Pulmonary artery endothelial cell (primary cell): Measurements from ENCODE around the gene TRIM50. TPM values are rescaled to one million over a fixed set of nuclear protein-coding genes. Genes with fewer than 3 reads are reported as not detected.
"Not testable (repeated sequence)": the region's sequence is repeated elsewhere in the genome, so short reads cannot be mapped to it uniquely, and the experiment has no call there.

ENCODE experiments used
- DNase-seq: peaks from one replicate; pipeline ENCODE4 v3.0.0-alpha.2; 2011; ENCODE audit warnings: low read depth, low spot score
- total RNA-seq: library from RNA; depleted of rRNA; stranded (reverse); fragments of >200 nt; gene quantifications from 2 replicates; pipeline ENCODE4 v1.2.3, GENCODE V29; 2014

The TRIM50 gene
- total RNA-seq, 1 donor from 2014 or later = not detected

DNA sequence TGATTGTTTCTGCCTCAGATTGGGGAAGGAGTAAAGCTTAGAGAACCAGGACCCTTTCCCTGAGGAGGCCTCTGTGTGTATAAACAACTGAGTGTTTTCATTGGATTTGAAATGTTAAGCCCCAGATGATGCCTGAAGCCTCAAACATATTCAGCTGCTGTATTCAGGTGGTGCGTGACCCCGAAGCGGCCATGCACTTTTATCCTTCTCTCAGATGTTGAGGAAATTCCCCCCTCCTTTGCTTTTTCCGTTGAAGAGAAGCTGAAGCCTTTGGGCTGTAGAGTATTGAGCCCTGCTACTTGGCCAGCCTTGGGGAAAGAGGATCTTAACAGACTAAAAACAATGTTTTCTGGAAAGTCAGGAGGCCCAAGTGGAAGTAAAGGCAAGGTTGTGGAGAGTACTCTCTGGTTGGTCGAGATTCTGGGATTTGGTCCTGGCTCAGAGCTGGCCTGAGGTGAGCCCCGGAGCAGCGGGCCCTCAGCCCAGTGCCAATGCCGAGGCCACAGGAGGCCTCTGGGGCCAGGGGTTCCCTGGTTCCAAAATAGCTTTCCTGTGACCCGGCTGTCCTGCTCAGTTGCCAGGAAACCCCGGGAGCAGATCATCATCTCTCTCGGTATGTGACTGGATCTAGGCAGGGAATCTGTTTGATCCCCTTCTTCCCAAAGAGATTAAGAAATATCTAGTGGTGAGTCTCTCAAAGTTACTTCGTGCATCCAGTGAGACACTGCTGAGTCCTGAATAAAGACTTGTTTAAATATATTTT, 22.6 kb upstream of the TRIM50 start:
- no peak for DNase-seq

DNA sequence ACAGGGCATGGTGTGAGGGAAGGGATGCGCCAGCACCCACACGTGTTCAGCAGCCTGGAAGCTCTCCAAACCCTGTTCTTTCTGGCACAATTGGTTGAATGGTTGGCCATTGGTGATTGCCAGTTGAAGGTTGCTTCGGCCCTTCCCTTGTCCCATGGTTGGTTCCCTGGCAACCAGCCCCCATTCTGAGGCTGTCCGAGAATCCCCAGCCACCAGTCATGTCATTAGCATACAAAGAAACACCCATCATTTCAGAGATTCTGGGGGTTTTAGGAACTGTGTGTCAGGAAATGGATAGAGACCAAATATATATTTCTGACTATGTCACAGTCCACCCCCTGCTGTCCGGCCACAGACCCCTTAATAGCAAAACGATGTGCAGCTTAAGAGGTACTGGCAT, 21.9 kb upstream of the TRIM50 start:
- no peak for DNase-seq

DNA sequence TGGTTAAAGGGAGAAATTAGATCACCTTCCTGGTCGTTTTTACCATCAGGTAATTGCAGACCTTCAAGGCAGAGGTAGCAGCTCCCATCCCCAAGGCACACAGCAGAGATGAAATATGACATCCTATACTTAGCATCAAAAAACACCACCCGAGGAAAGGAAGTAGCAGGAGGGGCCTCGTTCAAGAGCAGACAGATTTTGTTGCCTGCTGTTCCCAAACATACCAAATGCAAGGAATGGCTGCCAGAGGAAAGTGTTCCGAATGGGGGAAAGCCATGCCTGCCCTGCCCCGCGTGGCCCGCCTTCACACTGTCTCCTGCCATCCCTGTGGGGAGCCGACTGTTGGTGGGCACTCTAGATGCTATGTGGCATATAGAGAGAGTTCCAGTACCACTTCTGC, 18.1 kb upstream of the TRIM50 start:
- DNase-seq = no peak

DNA sequence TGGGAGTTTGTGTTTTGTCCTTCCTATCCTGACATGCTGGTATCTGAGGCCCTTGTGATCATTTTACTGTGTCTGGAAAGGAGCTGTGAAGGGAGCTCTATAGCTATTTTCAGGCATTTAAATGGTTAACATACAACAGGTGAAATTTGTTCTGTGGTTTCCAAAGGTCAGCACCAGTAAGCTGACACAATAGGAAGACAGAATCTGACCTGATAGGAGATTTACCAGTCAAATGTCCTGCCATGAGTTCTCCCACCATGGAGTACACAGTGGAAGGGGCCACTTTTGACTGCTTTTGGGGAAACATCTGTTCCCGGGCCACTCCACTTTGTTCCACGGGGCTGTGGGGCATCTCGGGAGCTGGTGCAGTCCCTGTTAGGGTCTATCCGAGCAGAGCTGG, 17.7 kb upstream of the TRIM50 start:
- no peak for DNase-seq

DNA sequence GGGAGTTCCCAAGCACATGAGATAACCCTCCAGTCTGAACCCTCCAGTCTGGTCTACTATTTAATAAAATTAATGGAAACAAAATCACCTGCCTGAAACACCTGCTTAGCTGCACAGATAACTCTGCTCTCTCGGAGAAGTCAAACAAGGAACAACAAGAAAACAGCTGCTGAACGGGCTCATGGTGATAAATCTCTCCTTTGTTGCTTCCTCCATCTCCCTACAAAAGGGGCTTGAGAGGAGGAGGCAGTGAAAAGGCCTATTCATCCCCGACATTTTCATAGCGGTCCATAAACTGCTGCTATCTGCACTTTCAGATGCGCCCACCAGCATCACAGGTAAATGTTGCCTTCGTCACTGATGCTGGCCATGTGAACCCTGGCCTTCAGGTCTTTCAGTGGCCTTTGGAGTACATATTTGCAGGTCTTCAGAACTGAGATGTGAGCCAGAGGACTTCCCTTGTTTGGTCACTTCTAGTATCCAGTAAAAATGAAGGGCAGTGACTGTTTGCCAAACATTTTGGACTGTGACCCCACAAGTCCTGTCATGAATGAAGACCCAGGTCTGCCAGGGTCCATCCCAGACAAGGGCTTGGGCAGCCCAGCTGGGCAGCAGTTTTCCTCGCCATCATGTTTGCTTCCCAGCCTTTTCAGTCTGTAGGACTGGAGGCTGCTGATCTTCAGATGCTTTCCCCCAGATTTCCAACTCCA, 15.9 kb upstream of the TRIM50 start:
- DNase-seq = no peak

DNA sequence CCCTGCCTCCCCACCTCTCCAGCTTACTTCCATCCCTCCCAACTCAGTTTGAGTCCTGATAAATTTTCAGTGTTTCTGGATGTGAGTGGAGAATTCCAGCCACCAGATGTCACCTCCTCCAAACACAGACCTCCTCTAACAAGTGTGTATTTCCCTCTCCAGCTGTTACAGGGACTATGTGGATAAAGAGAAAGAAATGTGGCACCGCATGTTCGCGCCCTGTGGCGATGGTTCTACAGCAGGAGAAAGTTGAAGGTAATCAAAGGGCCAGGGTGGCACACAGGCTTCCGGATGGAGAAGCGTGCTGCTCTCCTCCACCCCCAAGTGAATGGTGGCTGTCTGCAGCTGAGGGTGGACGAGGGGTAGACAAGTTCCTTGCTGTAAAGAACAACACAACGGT, 14.8 kb upstream of the TRIM50 start:
- DNase-seq = no peak

DNA sequence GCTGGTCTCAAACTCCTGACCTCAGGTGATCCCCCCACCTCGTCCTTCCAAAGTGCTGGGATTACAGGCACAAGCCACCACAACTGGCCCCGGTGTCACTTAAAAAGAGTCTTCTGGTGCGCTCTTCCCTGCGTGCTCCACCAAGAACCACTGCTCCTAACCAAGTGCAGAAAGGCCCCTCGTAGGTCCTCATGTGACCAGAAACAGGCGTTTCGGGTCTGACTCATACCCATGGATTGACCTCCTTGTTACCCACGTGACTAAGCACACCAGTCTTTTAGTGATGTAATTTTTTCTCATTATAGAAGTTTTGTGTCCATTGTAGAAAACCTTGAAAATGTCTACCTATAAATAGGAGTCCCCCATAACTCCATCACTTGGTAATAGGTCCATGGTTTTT, 14.0 kb upstream of the TRIM50 start:
- DNase-seq = no peak

DNA sequence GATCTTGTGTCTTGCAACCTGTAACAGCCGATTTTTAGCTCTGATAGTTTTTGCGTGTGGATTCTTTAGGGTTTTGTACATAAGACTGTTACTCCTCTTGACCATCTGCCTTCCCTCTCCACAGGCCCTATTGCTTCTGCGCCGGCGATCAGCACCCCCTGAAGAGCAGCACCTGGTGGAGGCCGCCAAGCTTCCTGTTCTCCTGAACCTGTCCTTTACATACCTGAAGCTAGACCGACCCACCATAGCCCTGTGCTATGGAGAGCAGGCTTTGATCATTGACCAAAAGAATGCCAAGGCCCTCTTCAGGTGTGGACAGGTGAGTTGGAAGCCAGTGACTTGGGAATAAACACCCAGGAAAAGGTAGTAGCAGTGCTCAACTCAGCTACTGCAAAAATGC, 12.6 kb upstream of the TRIM50 start:
- no peak for DNase-seq

DNA sequence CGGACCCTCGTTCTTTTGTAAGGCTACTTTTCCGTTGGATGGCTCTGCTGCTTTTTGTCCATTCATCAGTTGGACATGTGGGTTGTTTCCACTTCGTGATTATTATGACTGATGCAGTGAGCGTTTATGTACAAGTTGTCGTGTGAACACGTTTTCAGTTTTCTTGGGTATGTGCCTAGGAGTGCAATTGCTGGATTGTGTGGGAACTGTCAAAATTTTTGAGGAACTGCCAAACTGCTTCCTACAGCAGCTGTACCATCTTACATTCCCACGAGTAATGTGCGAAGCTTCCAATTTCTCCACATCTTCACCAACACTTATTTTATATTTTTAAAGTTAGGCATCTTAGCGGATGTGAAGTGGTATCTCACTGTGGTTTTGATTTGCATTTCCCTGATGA, 10.4 kb upstream of the TRIM50 start:
- DNase-seq = no peak

DNA sequence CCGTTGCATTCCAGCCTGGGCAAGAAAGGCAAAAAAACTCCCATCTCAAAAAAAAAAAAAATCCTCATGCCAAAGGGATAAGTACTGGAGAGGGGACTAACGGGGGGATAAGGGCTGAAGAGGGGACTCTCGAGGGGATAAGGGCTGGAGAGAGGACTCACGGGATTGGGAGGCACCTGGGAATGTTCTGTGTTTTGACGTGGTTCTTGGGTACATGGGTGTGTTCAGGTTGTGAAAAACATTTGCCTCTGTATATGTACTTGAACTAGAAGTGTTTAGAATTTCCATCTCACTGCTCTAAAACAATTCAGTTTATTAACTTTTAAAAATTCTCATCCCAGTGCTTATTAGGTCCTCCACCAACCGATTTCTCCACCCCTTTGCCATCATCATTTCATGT, 4.6 kb upstream of the TRIM50 start:
- no peak for DNase-seq

DNA sequence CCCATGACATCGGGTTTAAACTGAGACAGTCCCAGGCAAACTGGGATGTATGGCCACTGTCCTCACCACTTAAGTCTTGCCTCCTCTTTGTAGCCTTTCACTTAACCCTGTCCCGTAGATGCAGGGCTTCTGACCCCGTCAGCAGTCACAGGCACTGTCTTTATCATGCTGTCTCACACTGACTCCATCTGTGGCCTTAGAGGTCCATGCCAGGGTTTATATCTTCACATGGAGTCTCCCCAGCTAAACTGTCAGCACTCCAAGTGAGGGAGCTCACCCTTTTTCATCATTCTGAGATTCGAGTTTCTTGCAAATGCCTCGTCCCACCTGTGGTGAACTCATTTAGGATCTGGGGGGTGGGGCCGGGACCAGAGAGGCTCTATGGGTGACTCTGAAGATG, 2.9 kb upstream of the TRIM50 start:
- DNase-seq = no peak

DNA sequence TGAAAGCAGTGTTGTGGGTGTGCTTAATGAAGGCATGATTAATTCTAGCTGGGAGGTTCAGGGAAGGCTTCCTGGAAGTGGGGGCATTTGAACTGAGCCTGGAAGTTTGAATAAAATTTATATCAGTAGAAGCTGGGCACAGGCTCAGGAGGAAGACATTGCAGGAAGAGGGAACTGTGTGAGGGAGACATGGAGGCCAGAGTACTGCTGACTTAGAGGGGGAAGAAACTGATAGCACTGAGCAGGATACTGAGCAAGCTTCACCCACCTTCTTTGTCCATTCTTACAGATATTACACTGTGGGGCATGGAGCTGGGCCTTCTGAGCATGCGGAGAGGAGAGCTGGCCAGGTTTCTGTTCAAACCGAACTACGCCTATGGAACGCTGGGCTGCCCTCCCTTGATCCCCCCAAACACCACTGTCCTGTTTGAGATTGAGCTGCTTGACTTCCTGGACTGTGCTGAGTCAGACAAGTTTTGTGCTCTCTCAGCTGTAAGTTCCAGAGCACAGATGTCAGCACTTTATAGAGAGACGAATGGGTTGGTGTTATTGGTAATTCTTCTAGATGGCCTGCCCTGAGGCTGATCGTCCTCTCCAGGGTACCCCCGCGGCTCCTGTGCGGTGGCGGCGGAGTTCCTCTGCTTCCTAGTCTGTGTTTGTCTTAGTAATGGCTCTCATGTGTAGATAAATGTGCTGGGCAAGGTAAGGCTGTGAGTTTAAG, 2.1 kb upstream of the TRIM50 start:
- no peak for DNase-seq

DNA sequence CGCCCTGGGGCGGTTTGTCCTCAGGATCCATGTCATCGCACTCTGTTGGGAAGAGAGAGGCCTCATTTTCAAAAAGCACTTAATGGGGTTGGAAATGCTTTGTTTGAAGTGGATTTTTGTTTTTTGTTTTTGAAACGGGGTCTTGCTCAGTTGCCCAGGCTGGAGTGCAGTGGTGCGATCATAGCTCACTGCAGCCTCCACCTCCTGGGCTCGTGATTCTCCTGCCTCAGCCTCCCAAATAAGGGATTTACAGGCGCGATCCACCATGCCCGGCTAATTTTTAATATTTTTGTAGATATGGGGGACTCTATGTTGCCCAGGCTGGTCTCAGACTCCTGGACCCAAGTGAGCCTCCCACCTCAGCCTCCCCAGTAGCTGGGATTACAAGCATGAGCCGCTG, 814 bp upstream of the TRIM50 start:
- DNase-seq = no peak

DNA sequence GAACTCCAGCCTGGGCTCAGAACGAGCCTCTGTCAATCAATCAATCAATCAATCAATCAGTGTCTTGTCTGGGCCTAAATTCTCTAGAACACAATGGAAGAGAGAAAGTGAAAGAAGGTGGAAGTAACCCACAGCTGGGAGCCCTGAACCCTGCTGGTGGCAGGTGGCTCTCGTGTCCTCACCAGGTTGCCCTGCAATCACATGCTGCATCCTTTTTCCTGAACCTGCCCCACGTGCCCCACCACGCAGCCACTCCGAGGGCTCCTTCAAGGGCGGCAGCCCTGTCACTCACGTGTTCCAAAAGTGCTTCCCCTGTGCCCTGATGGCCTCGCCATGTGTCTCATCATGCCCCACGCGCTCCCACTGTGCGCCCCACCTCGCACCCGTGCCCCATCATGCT, 433 bp downstream of the TRIM50 start:
- DNase-seq = not testable (repeated sequence)

DNA sequence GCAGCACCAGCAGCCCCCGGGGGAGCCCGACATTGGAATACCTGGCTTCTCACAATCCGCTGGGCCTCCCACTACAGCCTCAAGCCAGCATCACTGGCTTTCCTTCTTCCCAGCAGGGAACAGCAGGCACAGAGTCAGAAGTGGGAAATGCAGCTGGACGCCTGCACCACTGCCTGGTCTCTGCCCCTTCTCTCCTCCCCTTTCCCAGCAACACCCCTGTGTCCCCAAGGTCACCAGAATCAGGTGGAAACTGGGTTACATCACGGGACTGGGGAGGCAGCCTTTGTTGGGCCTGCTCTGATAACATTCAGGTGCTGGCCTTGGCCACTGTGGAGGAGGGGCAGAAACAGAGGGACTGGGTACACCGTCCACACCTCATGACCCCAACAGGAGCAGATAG, 2.5 kb downstream of the TRIM50 start:
- DNase-seq = not testable (repeated sequence)

DNA sequence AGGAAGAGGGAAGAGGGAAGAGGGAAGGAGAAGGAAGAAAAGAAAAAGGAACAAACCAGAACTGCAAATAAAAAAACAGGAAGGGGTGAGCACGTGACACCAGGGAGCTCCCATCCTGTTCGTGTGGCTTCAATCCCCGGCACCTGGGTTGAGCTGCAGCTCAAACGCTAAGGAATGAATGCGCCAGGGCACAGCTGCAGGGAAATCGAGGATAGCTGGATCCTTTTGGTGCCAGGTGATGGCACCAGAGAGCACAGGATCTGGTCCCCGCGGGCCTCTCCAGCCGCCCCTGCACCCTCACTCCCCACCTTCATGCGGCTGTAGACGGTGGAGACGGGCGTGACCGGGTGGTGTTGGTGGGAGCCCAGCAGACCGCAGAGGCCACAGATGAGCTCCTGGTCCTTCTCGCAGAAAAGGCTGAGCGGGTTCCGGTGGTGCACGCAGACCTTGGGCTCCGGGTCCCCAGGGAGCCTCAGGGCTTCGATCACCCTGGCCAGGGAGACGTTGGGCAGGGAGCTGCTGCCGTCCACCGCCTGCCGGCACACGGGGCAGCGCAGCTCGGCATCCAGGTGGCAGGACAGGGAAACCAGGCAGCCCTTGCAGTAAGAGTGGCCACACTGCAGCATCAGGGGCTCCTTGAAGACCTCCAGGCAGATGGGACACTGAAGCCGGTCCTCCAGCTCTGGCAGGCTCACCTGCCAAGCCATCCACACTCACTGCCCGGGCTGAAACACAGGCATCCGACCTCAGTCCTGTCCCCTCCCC, 3.6 kb downstream of the TRIM50 start:
- DNase-seq = not testable (repeated sequence)

DNA sequence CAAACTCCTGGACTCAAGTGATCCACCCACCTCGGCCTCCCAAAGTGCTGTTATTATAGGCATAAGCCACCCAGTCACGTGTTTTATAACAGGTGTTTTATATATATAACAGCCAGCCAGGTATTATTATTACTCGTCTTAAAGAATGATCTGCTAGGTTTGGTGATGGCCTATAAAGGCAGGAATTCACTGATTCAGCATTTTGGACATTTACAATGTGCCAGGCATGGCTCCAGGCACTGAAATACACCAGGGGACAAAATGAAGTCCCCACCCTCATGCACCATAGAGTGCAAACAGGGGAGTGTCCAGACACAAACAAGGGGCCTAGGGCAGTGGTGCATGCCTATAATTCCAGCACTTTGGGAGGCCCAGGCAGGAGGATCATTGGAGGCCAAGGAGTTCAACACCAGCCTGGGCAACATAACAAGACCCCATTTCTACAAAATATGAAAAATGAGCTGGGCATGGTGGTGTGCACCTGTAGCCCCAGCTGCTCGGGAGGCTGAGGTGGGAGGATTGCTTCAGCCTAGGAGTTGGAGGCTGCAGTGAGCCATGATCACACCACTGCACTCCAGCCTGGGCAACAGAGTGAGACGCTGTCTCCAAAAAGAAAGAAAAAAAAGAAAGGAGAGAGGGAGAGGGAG, 4.3 kb downstream of the TRIM50 start:
- not testable (repeated sequence) for DNase-seq

DNA sequence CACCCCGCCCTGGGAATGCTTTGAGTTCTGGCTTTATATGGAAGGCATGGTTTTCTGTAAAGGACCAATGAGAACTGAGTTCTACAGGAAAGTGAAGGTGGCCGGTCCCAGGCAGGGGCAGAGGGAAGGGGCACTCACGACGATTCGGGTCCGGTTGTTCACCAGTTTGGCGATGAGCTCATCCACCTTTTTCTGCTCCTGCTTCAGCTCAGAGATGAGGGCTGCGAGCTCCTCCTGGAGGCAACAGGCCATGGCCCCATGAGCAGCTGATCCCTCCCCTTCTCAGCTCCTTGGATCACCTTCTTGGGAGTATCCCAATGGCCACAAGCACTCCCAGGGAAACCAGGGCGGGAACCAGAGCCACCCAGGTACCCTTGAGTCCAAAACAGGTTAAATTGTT, 7.9 kb downstream of the TRIM50 start:
- not testable (repeated sequence) for DNase-seq

DNA sequence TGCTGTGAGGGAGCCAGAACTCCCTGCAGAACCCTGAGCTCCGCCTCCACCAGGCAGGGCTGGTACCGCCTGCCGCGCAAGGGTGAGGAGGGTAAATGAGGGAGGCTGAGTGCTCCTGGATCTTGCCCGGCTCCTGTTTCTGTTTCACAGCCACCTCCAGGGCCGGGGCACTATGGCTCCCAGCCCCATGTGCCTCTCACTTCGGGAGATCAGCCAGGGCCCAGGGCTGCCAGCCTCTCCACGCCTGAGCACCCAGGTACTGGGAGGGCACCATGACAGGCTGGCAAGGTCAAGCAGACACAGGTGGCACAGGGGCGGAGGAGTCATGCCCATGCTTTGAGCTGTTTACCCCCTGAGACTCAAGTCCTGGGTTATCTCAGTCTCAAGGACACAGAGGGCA, 8.3 kb downstream of the TRIM50 start:
- not testable (repeated sequence) for DNase-seq

DNA sequence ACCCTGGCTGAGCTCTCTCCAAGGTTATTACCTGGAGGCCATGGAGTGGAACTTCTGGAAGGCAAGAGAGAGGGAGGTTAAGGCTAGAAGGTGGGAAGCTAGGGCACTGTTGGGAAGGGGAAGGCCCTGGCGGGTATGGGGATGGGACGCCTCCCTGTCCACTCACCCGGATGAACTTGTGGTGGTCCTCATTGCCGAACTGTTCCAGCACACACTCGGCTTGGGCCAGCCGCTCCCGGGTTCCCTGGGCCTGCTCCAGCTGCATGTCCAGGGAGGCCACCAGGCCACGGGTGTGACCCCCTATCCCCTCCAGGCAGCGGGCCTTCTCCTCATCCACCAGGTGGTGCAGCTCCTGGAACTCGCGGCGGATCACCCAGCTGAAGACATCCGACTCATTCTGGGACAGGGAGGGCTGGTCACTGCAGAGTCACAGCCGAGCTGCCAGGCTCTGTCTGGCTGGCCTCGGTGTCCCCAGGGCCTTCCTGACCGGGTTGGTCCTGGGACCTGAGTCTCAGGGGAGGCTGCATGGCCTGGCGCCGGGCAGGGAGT, 9.2 kb downstream of the TRIM50 start:
- not testable (repeated sequence) for DNase-seq

DNA sequence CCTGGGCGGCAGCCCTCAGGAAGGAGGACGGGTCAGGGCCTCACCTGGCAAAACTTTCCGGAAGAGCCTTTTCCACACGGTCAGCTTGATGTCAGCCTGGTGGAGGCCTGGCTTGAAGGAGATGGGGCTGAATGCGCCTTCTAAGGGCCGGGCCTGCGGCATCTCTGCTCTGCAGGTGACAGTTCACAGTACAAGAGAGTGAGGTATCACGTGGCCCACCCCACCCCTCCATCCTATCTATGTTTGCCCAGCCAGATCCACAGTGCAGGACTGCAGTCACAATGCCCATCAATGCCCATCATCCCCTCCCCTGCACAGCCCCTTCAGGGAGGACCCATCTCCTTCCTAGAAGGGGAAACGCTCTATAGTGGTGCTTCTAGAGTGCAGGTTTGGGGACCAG, 11.4 kb downstream of the TRIM50 start:
- DNase-seq = no peak
